ENCODE results near the gene ZDHHC3. TPM values are rescaled to one million over a fixed set of nuclear protein-coding genes. Genes with fewer than 3 reads are reported as not detected.

ZDHHC3 gene
- total RNA-seq, 1 donor from 2014 or later, result 41.2 TPM

GRCh38 chr3:44983484-44983941 lies 7.5 kb upstream of the ZDHHC3 start:
- Histone ChIP-seq H3F3A (ENCODE audit: low read depth) (no peaks in the 10 kb centered on the region), H3K4me2 (no peak overlapping the region), H3K4me3 (no peak overlapping the region), H3K9ac (no peak overlapping the region), H3K36me3 (no peaks in the 10 kb centered on the region), H3K27ac (no peak overlapping the region), H3K79me2 (ENCODE audit: low read depth) (peaks cover 99% of the 10 kb centered on the region), H3K4me1 (no peaks in the 10 kb centered on the region), H3K27me3 (no peaks in the 10 kb centered on the region), H2AFZ (replicated peaks) (no peak overlapping the region), H3K9me3 (ENCODE audit: low read depth) (no peaks in the 10 kb centered on the region), H4K20me1 (ENCODE audit: low read depth) (peaks cover 45% of the 10 kb centered on the region)
- Mint-ChIP-seq H3K4me3 (no peak overlapping the region), H3K36me3 (peaks cover 12% of the 10 kb centered on the region), H3K27ac (no peak overlapping the region), H3K27me3 (ENCODE audit: insufficient read depth, low read depth) (no peaks in the 10 kb centered on the region), H3K4me1 (peaks cover 5% of the 10 kb centered on the region), H3K9me3 (peaks cover 2% of the 10 kb centered on the region)
- TF ChIP-seq CTCF (IDR thresholded peaks at IDR 0.05), result no peak
- no peak for TF ChIP-seq EZH2 (IDR thresholded peaks at IDR 0.05)
- no peak for TF ChIP-seq EZH2phosphoT487 (IDR thresholded peaks at IDR 0.05)
- no peak for DNase-seq (ENCODE audit: low spot score)

GRCh38 chr3:44982817-44983216 lies 6.8 kb upstream of the ZDHHC3 start:
- H3K27ac Mint-ChIP-seq, result no peak overlapping the region
- DNase-seq (ENCODE audit: low spot score), result no peak
- Histone ChIP-seq H3K9me3 (ENCODE audit: low read depth) (no peaks in the 10 kb centered on the region), H3K79me2 (ENCODE audit: low read depth) (peaks cover 100% of the 10 kb centered on the region), H3K4me3 (no peak overlapping the region), H2AFZ (replicated peaks) (no peak overlapping the region), H4K20me1 (ENCODE audit: low read depth) (peaks cover 39% of the 10 kb centered on the region), H3K4me1 (no peaks in the 10 kb centered on the region), H3K4me2 (no peak overlapping the region), H3F3A (ENCODE audit: low read depth) (no peaks in the 10 kb centered on the region), H3K27ac (no peak overlapping the region), H3K9ac (no peak overlapping the region), H3K36me3 (no peaks in the 10 kb centered on the region), H3K27me3 (no peaks in the 10 kb centered on the region)
- peaks cover 6% of the 10 kb centered on the region for H3K4me1 Mint-ChIP-seq
- no peaks in the 10 kb centered on the region for H3K27me3 Mint-ChIP-seq (ENCODE audit: insufficient read depth, low read depth)
- no peak for TF ChIP-seq EZH2phosphoT487 (IDR thresholded peaks at IDR 0.05)
- no peak for TF ChIP-seq CTCF (IDR thresholded peaks at IDR 0.05)
- TF ChIP-seq EZH2 (IDR thresholded peaks at IDR 0.05), result no peak
- no peak overlapping the region for H3K4me3 Mint-ChIP-seq
- peaks cover 12% of the 10 kb centered on the region for H3K36me3 Mint-ChIP-seq
- peaks cover 2% of the 10 kb centered on the region for H3K9me3 Mint-ChIP-seq

GRCh38 chr3:44981751-44982150 lies 5.8 kb upstream of the ZDHHC3 start:
- TF ChIP-seq EZH2 (IDR thresholded peaks at IDR 0.05) (no peak), CTCF (IDR thresholded peaks at IDR 0.05) (no peak), EZH2phosphoT487 (IDR thresholded peaks at IDR 0.05) (no peak)
- no peaks in the 10 kb centered on the region for H3F3A ChIP-seq (ENCODE audit: low read depth)
- Mint-ChIP-seq H3K36me3 (peaks cover 12% of the 10 kb centered on the region), H3K9me3 (peaks cover 2% of the 10 kb centered on the region), H3K4me3 (no peak overlapping the region), H3K27me3 (ENCODE audit: insufficient read depth, low read depth) (no peaks in the 10 kb centered on the region), H3K4me1 (peaks cover 12% of the 10 kb centered on the region), H3K27ac (no peak overlapping the region)
- H3K4me2 ChIP-seq, result no peak overlapping the region
- no peaks in the 10 kb centered on the region for H3K9me3 ChIP-seq (ENCODE audit: low read depth)
- peaks cover 46% of the 10 kb centered on the region for H4K20me1 ChIP-seq (ENCODE audit: low read depth)
- peaks cover 100% of the 10 kb centered on the region for H3K79me2 ChIP-seq (ENCODE audit: low read depth)
- no peak overlapping the region for H2AFZ ChIP-seq (replicated peaks)
- H3K27me3 ChIP-seq, result no peaks in the 10 kb centered on the region
- peaks cover 8% of the 10 kb centered on the region for H3K4me1 ChIP-seq
- no peak overlapping the region for H3K9ac ChIP-seq
- H3K27ac ChIP-seq, result no peak overlapping the region
- H3K36me3 ChIP-seq, result no peaks in the 10 kb centered on the region
- DNase-seq (ENCODE audit: low spot score), result no peak
- H3K4me3 ChIP-seq, result no peak overlapping the region

All from neural progenitor cell (in vitro differentiated cells).